CD14-positive monocyte (primary cell): ENCODE measurements around the gene GOSR2. TPM values are rescaled to one million over a fixed set of nuclear protein-coding genes. Genes with fewer than 3 reads are reported as not detected.

Experiments used
- DNase-seq, 3 donors: peaks; one replicate each; pipeline ENCODE4 v3.0.0-alpha.2; 2011 to 2022
- H2AFZ ChIP-seq: 2 replicates; pipeline ENCODE4 v1.6.0; 2012; ENCODE audit warnings: mild to moderate bottlenecking, low read depth, low read length, inconsistent platforms; ENCODE audit not compliant: insufficient read depth, poor library complexity, severe bottlenecking
- H3K27ac ChIP-seq, 2 donors: 1 replicate in 1 of 2; 2 replicates in 1 of 2; pipeline ENCODE4 v1.5.1; 2012 to 2013; ENCODE audit warnings: low read length in 2 of 2, control low read depth in 1 of 2, inconsistent platforms in 1 of 2, low read depth in 1 of 2, mild to moderate bottlenecking in 1 of 2
- H3K27me3 ChIP-seq, 2 donors: one replicate each; pipeline versions ENCODE4 v1.6.0 to v1.6.1; 2011 to 2013; ENCODE audit warnings: low read length in 2 of 2; ENCODE audit not compliant: control insufficient read depth in 2 of 2, insufficient read depth in 2 of 2
- H3K36me3 ChIP-seq, 2 donors: replicated peaks in 1 of 2; 1 replicate in 1 of 2; 2 replicates in 1 of 2; pipeline versions ENCODE4 v1.5.1 to v1.6.1; 2012 to 2013; ENCODE audit warnings: low read length in 2 of 2, control low read depth in 1 of 2, inconsistent platforms in 1 of 2, mild to moderate bottlenecking in 1 of 2; ENCODE audit not compliant: insufficient read depth in 2 of 2, control insufficient read depth in 1 of 2
- H3K4me1 ChIP-seq, 2 donors: 1 replicate in 1 of 2; 2 replicates in 1 of 2; pipeline versions ENCODE4 v1.5.1 to v1.6.1; 2012 to 2013; ENCODE audit warnings: low read length in 2 of 2, control low read depth in 1 of 2, inconsistent platforms in 1 of 2, mild to moderate bottlenecking in 1 of 2, moderate library complexity in 1 of 2; ENCODE audit not compliant: insufficient read depth in 2 of 2, control insufficient read depth in 1 of 2
- H3K4me2 ChIP-seq: replicated peaks from 2 replicates; pipeline ENCODE3; 2012; ENCODE audit warnings: low read length, moderate library complexity, mild to moderate bottlenecking; ENCODE audit not compliant: poor library complexity, severe bottlenecking; ENCODE audit errors: extremely low read depth
- H3K4me3 ChIP-seq, 3 experiments: fragments of 200-600 bp in 1 of 3; sonication (generic) in 1 of 3; replicated peaks in 1 of 3; 1 replicate in 2 of 3; 2 replicates in 1 of 3; pipeline ENCODE4 v1.5.1; 2011 to 2013; ENCODE audit warnings: low read length in 3 of 3, mild to moderate bottlenecking in 3 of 3, control low read depth in 2 of 3, low read depth in 2 of 3, inconsistent platforms in 1 of 3, moderate library complexity in 1 of 3
- H3K79me2 ChIP-seq: 2 replicates; pipeline ENCODE4 v1.6.0; 2012; ENCODE audit warnings: mild to moderate bottlenecking, control low read depth, inconsistent platforms, low read length, moderate library complexity; ENCODE audit not compliant: insufficient read depth
- H3K9ac ChIP-seq: 2 replicates; pipeline ENCODE4 v1.6.0; 2017; ENCODE audit warnings: low read length, mild to moderate bottlenecking; ENCODE audit not compliant: insufficient read depth, poor library complexity, severe bottlenecking
- H3K9me3 ChIP-seq, 2 donors: replicated peaks in 1 of 2; 1 replicate in 1 of 2; 2 replicates in 1 of 2; pipeline versions ENCODE4 v1.5.1 to v1.6.1; 2012 to 2013; ENCODE audit warnings: low read length in 2 of 2, control low read depth in 1 of 2; ENCODE audit not compliant: control insufficient read depth in 1 of 2, insufficient read depth in 1 of 2
- H4K20me1 ChIP-seq: 2 replicates; pipeline ENCODE4 v1.6.0; 2012; ENCODE audit warnings: mild to moderate bottlenecking, low read length, control low read depth, moderate library complexity; ENCODE audit not compliant: insufficient read depth
- H3K27ac Mint-ChIP-seq, 7 donors: one replicate each; pipeline ENCODE4 v1.8.0; 2020; ENCODE audit warnings: mild to moderate bottlenecking in 7 of 7, mixed read lengths in 7 of 7, moderate library complexity in 6 of 7, inconsistent platforms in 2 of 7
- H3K27me3 Mint-ChIP-seq, 3 donors: one replicate each; pipeline ENCODE4 v1.8.0; 2021 to 2022; ENCODE audit warnings: low read depth in 3 of 3, mild to moderate bottlenecking in 3 of 3, mixed read lengths in 3 of 3, moderate library complexity in 3 of 3, inconsistent platforms in 1 of 3
- H3K36me3 Mint-ChIP-seq, 2 donors: one replicate each; pipeline ENCODE4 v1.8.0; 2020; ENCODE audit warnings: mixed read lengths in 2 of 2, inconsistent platforms in 1 of 2, mild to moderate bottlenecking in 1 of 2
- H3K4me1 Mint-ChIP-seq: one replicate; pipeline ENCODE4 v1.8.0; 2020; ENCODE audit warnings: mild to moderate bottlenecking, mixed read lengths
- H3K4me3 Mint-ChIP-seq, 2 donors: one replicate each; pipeline ENCODE4 v1.8.0; 2020; ENCODE audit warnings: mild to moderate bottlenecking in 2 of 2, mixed read lengths in 2 of 2, moderate library complexity in 1 of 2
- H3K9me3 Mint-ChIP-seq, 7 donors: one replicate each; pipeline ENCODE4 v1.8.0; 2020 to 2022; ENCODE audit warnings: mixed read lengths in 7 of 7, mild to moderate bottlenecking in 6 of 7, moderate library complexity in 6 of 7, inconsistent platforms in 2 of 7
- CTCF ChIP-seq: fragments of 200-600 bp; IDR thresholded peaks from one replicate; pipeline ENCODE4 v1.8.0; 2022; ENCODE audit warnings: antibody characterized with exemption, mild to moderate bottlenecking
- WGBS: methylation state at CpG from one replicate; pipeline ENCODE4 v1.1.5; 2013; ENCODE audit warnings: missing lambda C conversion rate; ENCODE audit not compliant: insufficient coverage; 5-methylcytosine and 5-hydroxymethylcytosine counted together
- intact Hi-C, 2 donors: fragments of 100-400 bp; cut with micrococcal nuclease; formaldehyde crosslinking; loops; one replicate each; pipeline versions ENCODE4 v1.15.0 to v1.15.1; 2023
- polyA plus RNA-seq, 3 donors: library from polyadenylated mRNA; depleted of rRNA in 1 of 3; unstranded in 2 of 3; stranded (reverse) in 1 of 3; fragments of 300-500 nt in 2 of 3; fragments of >200 nt in 1 of 3; fragmentation: Illumina TruSeq in 2 of 3; gene quantifications; 1 replicate in 2 of 3; 2 replicates in 1 of 3; pipeline ENCODE4 v1.2.3, GENCODE V29; 2012 to 2021

Gene GOSR2
- polyA plus RNA-seq, 3 donors, result 25.2 to 31.1 (median 27.7) TPM

- peaks cover 46% of the 10 kb centered on the region for H3K79me2 ChIP-seq
- 2% methylated on average over 4 of the region's 6 CpGs for WGBS
- H4K20me1 ChIP-seq, result peaks cover 29% of the 10 kb centered on the region
- DNase-seq, result no peak
- H3K9ac ChIP-seq, result peak overlapping the region; percentile 94
- peak overlapping the region; percentile 68 to 97 (median 96) for H3K4me3 ChIP-seq
- H3K9me3 Mint-ChIP-seq, result peaks cover 0 to 5% (median 3%) of the 10 kb centered on the region in 7 donors
- intact Hi-C loops, result no loop called here
- peaks cover 14 to 24% of the 10 kb centered on the region in 2 donors for H3K4me1 ChIP-seq
- peak overlapping the region; percentile 80 to 95 for H3K27ac ChIP-seq
- no peaks in the 10 kb centered on the region for H3K9me3 ChIP-seq
- H2AFZ ChIP-seq, result peak overlapping the region; percentile 94
- peaks cover 33% of the 10 kb centered on the region for H3K4me1 Mint-ChIP-seq
- peak overlapping the region; percentile 88 to 94 for H3K4me3 Mint-ChIP-seq
- H3K36me3 Mint-ChIP-seq, result peaks cover 3 to 7% of the 10 kb centered on the region in 2 donors
- TF ChIP-seq CTCF, result no peak
- H3K27me3 ChIP-seq, result no peaks in the 10 kb centered on the region
- H3K4me2 ChIP-seq, result peak overlapping the region; percentile 77
- peak overlapping the region; percentile 98 to 100 (median 100) for H3K27ac Mint-ChIP-seq
- peaks cover 0 to 8% (median 4%) of the 10 kb centered on the region in 3 donors for H3K27me3 Mint-ChIP-seq
- H3K36me3 ChIP-seq, result peaks cover 0 to 2% of the 10 kb centered on the region in 2 donors
These were observed 515 bp upstream of the GOSR2 start for GRCh38 chr17:46922487-46922803.

GRCh38 chr17:46925185-46925868 lies 2.4 kb downstream of the GOSR2 start:
- WGBS, result 100% methylated on average over 1 of the region's 5 CpGs
- Mint-ChIP-seq H3K36me3 (peaks cover 19 to 22% of the 10 kb centered on the region in 2 donors), H3K4me3 (peak overlapping the region in 1 of 2 donors; percentile 16), H3K9me3 (peaks cover 0 to 5% (median 3%) of the 10 kb centered on the region in 7 donors), H3K27me3 (peaks cover 0 to 5% (median 4%) of the 10 kb centered on the region in 3 donors), H3K4me1 (peaks cover 33% of the 10 kb centered on the region), H3K27ac (peak overlapping the region in 2 of 7 donors; percentile 6 to 22)
- Histone ChIP-seq H3K27ac (peak overlapping the region in 1 of 2 donors; percentile 14), H2AFZ (no peak overlapping the region), H3K79me2 (peaks cover 66% of the 10 kb centered on the region), H3K36me3 (peaks cover 14 to 30% of the 10 kb centered on the region in 2 donors), H3K4me2 (peak overlapping the region; percentile 5), H4K20me1 (peaks cover 58% of the 10 kb centered on the region), H3K27me3 (no peaks in the 10 kb centered on the region), H3K9me3 (no peaks in the 10 kb centered on the region), H3K9ac (no peak overlapping the region), H3K4me1 (peaks cover 14 to 24% of the 10 kb centered on the region in 2 donors), H3K4me3 (no peak overlapping the region)
- no peak for DNase-seq
- TF ChIP-seq CTCF, result no peak
- intact Hi-C loops, result no loop called here
